Prostate gland (tissue), 1 donor: ENCODE measurements around the gene HIVEP2.

Experiments used
- POLR2A ChIP-seq: fragments of 450-650 bp; IDR thresholded peaks from one replicate; pipeline ENCODE4 v1.6.1; 2016; ENCODE audit warnings: antibody characterized with exemption, mild to moderate bottlenecking
- POLR2AphosphoS5 ChIP-seq: sonication (generic); formaldehyde crosslinking; IDR thresholded peaks from one replicate; pipeline ENCODE4 v1.6.1; 2017; ENCODE audit warnings: antibody characterized with exemption

DNA sequence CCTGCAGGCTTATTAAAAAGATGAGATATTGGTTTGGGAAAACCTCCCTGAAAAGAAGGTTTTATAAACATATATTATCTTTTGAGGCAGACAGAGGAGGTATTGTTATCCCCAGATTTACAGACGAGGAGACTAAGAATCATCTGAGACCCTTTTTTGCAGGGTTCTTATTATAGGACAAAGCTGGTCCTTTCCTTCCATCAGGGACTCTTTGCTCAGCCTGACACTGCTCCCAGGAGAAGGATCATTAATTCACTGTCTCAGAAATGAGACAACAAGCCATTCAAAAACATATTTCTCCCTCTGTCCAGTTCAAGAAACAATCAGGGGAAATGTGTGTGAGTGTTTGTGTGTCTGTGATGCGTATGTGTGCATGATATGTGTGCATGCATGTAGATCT, 33.5 kb downstream of the HIVEP2 start:
- TF ChIP-seq POLR2A (no peak), POLR2AphosphoS5 (no peak)
